B cell (primary cell): Measurements from ENCODE around the gene CNTN2. TPM values are rescaled to one million over a fixed set of nuclear protein-coding genes. Genes with fewer than 3 reads are reported as not detected.

Experiments used
- ATAC-seq: fragments of 200-7000 bp; cut with Tn5 transposase; one replicate; pipeline ENCODE4 v1.10.0; 2021; ENCODE audit warnings: low read depth, mild to moderate bottlenecking, moderate number of reproducible peaks, moderate library complexity
- CTCF ChIA-PET: fragments of 350-600 bp; sonication (Branson Sonifier 250); formaldehyde crosslinking; loops from one replicate; lab custom pipeline; 2021; ENCODE audit warnings: antibody characterized with exemption, inconsistent platforms; lab: Charles Lee
- POLR2A ChIA-PET: fragments of 350-600 bp; sonication (Branson Sonifier 250); formaldehyde crosslinking; loops from one replicate; lab custom pipeline; 2021; ENCODE audit warnings: antibody characterized with exemption; lab: Charles Lee
- DNase-seq: peaks from one replicate; pipeline ENCODE4 v3.0.0; 2013
- H2AFZ ChIP-seq: 2 replicates; pipeline ENCODE4 v1.6.1; 2012; ENCODE audit warnings: mild to moderate bottlenecking, low read depth, low read length; ENCODE audit not compliant: insufficient read depth, poor library complexity, severe bottlenecking
- H3K27ac ChIP-seq, 2 donors: 1 replicate in 1 of 2; 2 replicates in 1 of 2; pipeline ENCODE4 v1.5.1; 2012 to 2013; ENCODE audit warnings: low read length in 2 of 2, mild to moderate bottlenecking in 2 of 2, moderate library complexity in 1 of 2
- H3K27me3 ChIP-seq, 4 experiments: fragments of 200-600 bp in 1 of 4; sonication (generic) in 1 of 4; replicated peaks in 1 of 4; 1 replicate in 2 of 4; 2 replicates in 2 of 4; pipeline versions ENCODE4 v1.6.1 to v1.7.0; 2013 to 2016; ENCODE audit warnings: low read length in 3 of 4, mild to moderate bottlenecking in 2 of 4, mixed read lengths in 1 of 4, moderate library complexity in 1 of 4; ENCODE audit not compliant: insufficient read depth in 4 of 4, control insufficient read depth in 3 of 4; ENCODE audit errors: control extremely low read depth in 1 of 4
- H3K36me3 ChIP-seq, 2 experiments: replicated peaks in 1 of 2; 1 replicate in 1 of 2; 2 replicates in 1 of 2; pipeline versions ENCODE4 v1.6.1 to v1.7.1; 2013; ENCODE audit warnings: low read length in 1 of 2; ENCODE audit not compliant: insufficient read depth in 2 of 2, control insufficient read depth in 1 of 2; ENCODE audit errors: control extremely low read depth in 1 of 2, extremely low read depth in 1 of 2
- H3K4me1 ChIP-seq, 2 donors: fragments of 200-600 bp in 1 of 2; sonication (generic) in 1 of 2; 1 replicate in 1 of 2; 2 replicates in 1 of 2; pipeline versions ENCODE4 v1.5.1 to v1.6.1; 2013 to 2017; ENCODE audit warnings: low read length in 2 of 2; ENCODE audit not compliant: control insufficient read depth in 2 of 2, insufficient read depth in 2 of 2
- H3K4me2 ChIP-seq: replicated peaks from 2 replicates; pipeline ENCODE3; 2012; ENCODE audit warnings: mild to moderate bottlenecking, low read depth, low read length; ENCODE audit not compliant: poor library complexity, severe bottlenecking
- H3K4me3 ChIP-seq, 5 experiments: fragments of 200-600 bp in 1 of 5; sonication (generic) in 1 of 5; 1 replicate in 3 of 5; 2 replicates in 2 of 5; pipeline versions ENCODE4 v1.5.1 to v1.7.0; 2011 to 2016; ENCODE audit warnings: low read length in 4 of 5, mild to moderate bottlenecking in 4 of 5, low read depth in 2 of 5, control low read depth in 1 of 5, moderate library complexity in 1 of 5; ENCODE audit not compliant: insufficient read depth in 1 of 5; ENCODE audit errors: control extremely low read depth in 1 of 5, extremely low read depth in 1 of 5
- H3K79me2 ChIP-seq: fragments of 200-600 bp; sonication (generic); one replicate; pipeline ENCODE4 v1.6.0; 2016; ENCODE audit warnings: low read length; ENCODE audit not compliant: control insufficient read depth, insufficient read depth
- H3K9ac ChIP-seq: fragments of 200-600 bp; sonication (generic); 2 replicates; pipeline ENCODE4 v1.6.1; 2017; ENCODE audit warnings: mild to moderate bottlenecking, low read length, moderate library complexity
- H3K9me3 ChIP-seq, 3 donors: one replicate each; pipeline versions ENCODE4 v1.6.1 to v1.7.1; 2013; ENCODE audit warnings: low read length in 2 of 3; ENCODE audit not compliant: control insufficient read depth in 2 of 3, insufficient read depth in 1 of 3; ENCODE audit errors: control extremely low read depth in 1 of 3
- H4K20me1 ChIP-seq: 2 replicates; pipeline ENCODE4 v1.6.0; 2012; ENCODE audit warnings: mild to moderate bottlenecking, low read length; ENCODE audit not compliant: insufficient read depth, control insufficient read depth, poor library complexity, severe bottlenecking
- H3K27ac Mint-ChIP-seq: one replicate; pipeline ENCODE4 v1.8.0; 2021; ENCODE audit warnings: mixed read lengths
- H3K27me3 Mint-ChIP-seq: one replicate; pipeline ENCODE4 v1.8.0; 2021; ENCODE audit warnings: mixed read lengths
- H3K4me1 Mint-ChIP-seq: one replicate; pipeline ENCODE4 v1.8.0; 2021; ENCODE audit warnings: mixed read lengths
- H3K4me3 Mint-ChIP-seq: one replicate; pipeline ENCODE4 v1.8.0; 2021; ENCODE audit warnings: mixed read lengths
- H3K9me3 Mint-ChIP-seq: one replicate; pipeline ENCODE4 v1.8.0; 2022; ENCODE audit warnings: mixed read lengths; ENCODE audit not compliant: insufficient read depth
- EZH2 ChIP-seq: IDR thresholded peaks from 2 replicates; pipeline ENCODE4 v1.6.1; 2012; ENCODE audit warnings: borderline replicate concordance, low read depth, mild to moderate bottlenecking, moderate library complexity, low read length; ENCODE audit not compliant: insufficient read depth, poor library complexity, severe bottlenecking
- WGBS: methylation state at CpG from one replicate; pipeline ENCODE4 v1.1.5; 2013; ENCODE audit warnings: missing lambda C conversion rate; ENCODE audit not compliant: insufficient coverage; 5-methylcytosine and 5-hydroxymethylcytosine counted together
- intact Hi-C: fragments of 100-400 bp; cut with micrococcal nuclease; formaldehyde crosslinking; loops from one replicate; pipeline ENCODE4 v1.10.0; 2022
- polyA plus RNA-seq: library from polyadenylated mRNA; depleted of rRNA; stranded (reverse); fragments of >200 nt; gene quantifications from 2 replicates; pipeline ENCODE4 v1.2.3, GENCODE V29; 2012
- total RNA-seq, 2 donors: library from RNA; stranded (reverse); fragments of 120-200 nt in 1 of 2; gene quantifications; 1 replicate in 1 of 2; 2 replicates in 1 of 2; pipeline versions ENCODE4 v1.2.3 to v1.2.4, GENCODE V29; 2013 to 2022
- TF ChIP-seq, protein P1 (sequence below): fragments of 200-600 bp; IDR thresholded peaks from one replicate; pipeline ENCODE4 v1.8.0; 2022; ENCODE audit warnings: antibody characterized with exemption, mild to moderate bottlenecking

The CNTN2 gene
- total and polyA plus RNA-seq, 2 donors (not counting 1 experiment from before 2014, with no cell fraction given) = not detected

DNA sequence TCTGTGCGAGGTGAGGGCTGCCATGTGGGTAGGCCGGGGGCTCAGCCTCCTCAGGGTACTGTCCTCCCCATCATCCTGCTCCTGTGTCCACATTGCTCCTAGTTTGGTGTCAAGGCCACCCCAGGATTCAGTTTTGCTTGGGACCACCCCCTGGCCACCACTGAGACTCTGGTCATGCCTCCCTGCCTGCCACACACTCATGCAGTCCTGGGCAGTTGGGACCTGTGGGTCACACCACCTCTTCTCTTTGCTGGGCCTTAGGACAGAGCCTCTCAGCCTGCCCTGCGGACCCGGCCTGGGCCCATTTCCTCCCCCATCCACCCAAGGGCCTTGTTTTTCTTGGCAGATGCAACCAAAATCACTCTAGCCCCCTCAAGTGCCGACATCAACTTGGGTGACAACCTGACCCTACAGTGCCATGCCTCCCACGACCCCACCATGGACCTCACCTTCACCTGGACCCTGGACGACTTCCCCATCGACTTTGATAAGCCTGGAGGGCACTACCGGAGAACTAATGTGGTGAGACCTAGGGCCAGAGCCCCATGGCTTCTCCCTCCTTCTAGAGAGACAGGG, 21.8 kb downstream of the CNTN2 start:
- H3K4me2 ChIP-seq = no peak overlapping the region
- Mint-ChIP-seq H3K27ac (no peak overlapping the region), H3K27me3 (no peaks in the 10 kb centered on the region), H3K4me1 (no peaks in the 10 kb centered on the region), H3K4me3 (no peak overlapping the region), H3K9me3 (no peaks in the 10 kb centered on the region)
- H3K27ac ChIP-seq = no peak overlapping the region
- no peaks in the 10 kb centered on the region for H3K79me2 ChIP-seq
- H3K27me3 ChIP-seq = no peaks in the 10 kb centered on the region
- 89% methylated on average over 8 of the region's 9 CpGs for WGBS
- TF ChIP-seq, protein P1, sequence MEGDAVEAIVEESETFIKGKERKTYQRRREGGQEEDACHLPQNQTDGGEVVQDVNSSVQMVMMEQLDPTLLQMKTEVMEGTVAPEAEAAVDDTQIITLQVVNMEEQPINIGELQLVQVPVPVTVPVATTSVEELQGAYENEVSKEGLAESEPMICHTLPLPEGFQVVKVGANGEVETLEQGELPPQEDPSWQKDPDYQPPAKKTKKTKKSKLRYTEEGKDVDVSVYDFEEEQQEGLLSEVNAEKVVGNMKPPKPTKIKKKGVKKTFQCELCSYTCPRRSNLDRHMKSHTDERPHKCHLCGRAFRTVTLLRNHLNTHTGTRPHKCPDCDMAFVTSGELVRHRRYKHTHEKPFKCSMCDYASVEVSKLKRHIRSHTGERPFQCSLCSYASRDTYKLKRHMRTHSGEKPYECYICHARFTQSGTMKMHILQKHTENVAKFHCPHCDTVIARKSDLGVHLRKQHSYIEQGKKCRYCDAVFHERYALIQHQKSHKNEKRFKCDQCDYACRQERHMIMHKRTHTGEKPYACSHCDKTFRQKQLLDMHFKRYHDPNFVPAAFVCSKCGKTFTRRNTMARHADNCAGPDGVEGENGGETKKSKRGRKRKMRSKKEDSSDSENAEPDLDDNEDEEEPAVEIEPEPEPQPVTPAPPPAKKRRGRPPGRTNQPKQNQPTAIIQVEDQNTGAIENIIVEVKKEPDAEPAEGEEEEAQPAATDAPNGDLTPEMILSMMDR = no peak
- TF ChIP-seq EZH2 = no peak
- no peaks in the 10 kb centered on the region for H3K9me3 ChIP-seq
- no peak for ATAC-seq
- H3K4me1 ChIP-seq = peaks cover 0 to 6% of the 10 kb centered on the region in 2 donors
- no peak overlapping the region for H3K4me3 ChIP-seq
- intact Hi-C loops = no loop called here
- no peak overlapping the region for H3K9ac ChIP-seq
- no peak for DNase-seq
- no peaks in the 10 kb centered on the region for H4K20me1 ChIP-seq
- H3K36me3 ChIP-seq = no peaks in the 10 kb centered on the region
- ChIA-PET POLR2A (no interaction called here), CTCF (no interaction called here)
- H2AFZ ChIP-seq = no peak overlapping the region

DNA sequence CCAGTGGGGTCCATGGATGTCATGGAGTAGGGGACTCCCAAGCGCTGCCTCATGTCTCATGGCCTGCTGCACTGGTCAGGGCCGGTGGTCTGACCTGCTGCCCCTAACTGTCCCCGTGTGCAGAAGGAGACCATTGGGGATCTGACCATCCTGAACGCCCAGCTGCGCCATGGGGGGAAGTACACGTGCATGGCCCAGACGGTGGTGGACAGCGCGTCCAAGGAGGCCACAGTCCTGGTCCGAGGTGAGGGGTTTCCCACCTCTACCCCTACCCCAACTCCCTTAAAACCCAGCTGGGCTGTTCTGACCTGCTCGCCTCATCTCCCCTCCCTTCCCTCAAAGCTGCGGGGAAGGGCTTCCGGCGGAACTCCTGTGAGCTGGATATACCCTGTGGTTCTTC, 22.7 kb downstream of the CNTN2 start:
- no peaks in the 10 kb centered on the region for H4K20me1 ChIP-seq
- no peak overlapping the region for H3K4me3 ChIP-seq

More for the DNA sequence above, 22.7 kb downstream of the CNTN2 start:
- DNase-seq (no peak), ATAC-seq (no peak)
- Mint-ChIP-seq H3K4me3 (no peak overlapping the region), H3K27ac (no peak overlapping the region), H3K27me3 (no peaks in the 10 kb centered on the region), H3K4me1 (no peaks in the 10 kb centered on the region), H3K9me3 (no peaks in the 10 kb centered on the region)
- Histone ChIP-seq H3K4me2 (no peak overlapping the region), H3K4me1 (peaks cover 0 to 6% of the 10 kb centered on the region in 2 donors), H3K9ac (no peak overlapping the region), H2AFZ (no peak overlapping the region), H3K36me3 (no peaks in the 10 kb centered on the region), H3K27me3 (no peaks in the 10 kb centered on the region), H3K79me2 (no peaks in the 10 kb centered on the region), H3K9me3 (no peaks in the 10 kb centered on the region), H3K27ac (no peak overlapping the region)
- TF ChIP-seq, protein P1 = no peak
- no peak for TF ChIP-seq EZH2
- POLR2A ChIA-PET = no interaction called here
- intact Hi-C loops = no loop called here
- WGBS = 98% methylated on average over 14 of the region's 14 CpGs
- CTCF ChIA-PET = interaction anchor here (1.1 kb wide), 1 partner anchor 189 kb away, joined by 3 read pairs; no protein-coding TSS in a partner anchor
